Liver (tissue), 9 donors: ENCODE results near the gene OR11H7. TPM values are rescaled to one million over a fixed set of nuclear protein-coding genes. Genes with fewer than 3 reads are reported as not detected.

Source experiments
- DNase-seq: peaks from one replicate; pipeline ENCODE4 v3.0.0-alpha.2; 2017; ENCODE audit warnings: low spot score
- H3K27ac ChIP-seq, 2 donors: one replicate each; pipeline ENCODE4 v1.7.0; 2013; ENCODE audit warnings: inconsistent platforms in 2 of 2, low read length in 2 of 2, control low read depth in 1 of 2, low read depth in 1 of 2, mild to moderate bottlenecking in 1 of 2
- H3K27me3 ChIP-seq, 4 donors: one replicate each; pipeline versions ENCODE4 v1.6.1 to v1.7.0; 2013; ENCODE audit warnings: low read length in 3 of 4, inconsistent platforms in 1 of 4, mild to moderate bottlenecking in 1 of 4, moderate library complexity in 1 of 4; ENCODE audit not compliant: control insufficient read depth in 4 of 4, insufficient read depth in 4 of 4
- H3K36me3 ChIP-seq, 4 donors: one replicate each; pipeline versions ENCODE4 v1.6.1 to v1.7.0; 2013; ENCODE audit warnings: low read length in 3 of 4, mild to moderate bottlenecking in 3 of 4, low read depth in 1 of 4, moderate library complexity in 1 of 4; ENCODE audit not compliant: control insufficient read depth in 4 of 4, insufficient read depth in 3 of 4
- H3K4me1 ChIP-seq, 4 donors: one replicate each; pipeline versions ENCODE4 v1.6.1 to v1.7.0; 2013; ENCODE audit warnings: low read length in 3 of 4, mild to moderate bottlenecking in 3 of 4, moderate library complexity in 1 of 4; ENCODE audit not compliant: control insufficient read depth in 4 of 4, insufficient read depth in 4 of 4
- H3K4me3 ChIP-seq, 3 donors: one replicate each; pipeline versions ENCODE4 v1.6.1 to v1.7.0; 2013; ENCODE audit warnings: low read length in 3 of 3, control low read depth in 1 of 3, low read depth in 1 of 3, mild to moderate bottlenecking in 1 of 3
- H3K9ac ChIP-seq, 2 donors: one replicate each; pipeline ENCODE4 v1.7.0; 2013; ENCODE audit warnings: low read length in 2 of 2, mild to moderate bottlenecking in 2 of 2, moderate library complexity in 2 of 2, control low read depth in 1 of 2, low read depth in 1 of 2
- H3K9me3 ChIP-seq, 4 donors: one replicate each; pipeline versions ENCODE4 v1.6.1 to v1.7.0; 2013; ENCODE audit warnings: low read length in 3 of 4; ENCODE audit not compliant: control insufficient read depth in 4 of 4
- ATF3 ChIP-seq: IDR thresholded peaks from 2 replicates; pipeline ENCODE4 v1.6.1; 2016; ENCODE audit warnings: antibody characterized with exemption
- CTCF ChIP-seq: fragments of 150-350 bp; IDR thresholded peaks from 2 replicates; pipeline ENCODE4 v1.5.1; 2017; ENCODE audit warnings: improper control_type of control experiment, low read depth, low read length; ENCODE audit not compliant: missing input control
- GABPA ChIP-seq, 2 donors: IDR thresholded peaks in 1 of 2; conservative IDR thresholded peaks in 1 of 2; 2 replicates each; pipeline ENCODE4 v1.6.1; 2016; ENCODE audit warnings: antibody characterized with exemption in 2 of 2, mild to moderate bottlenecking in 1 of 2, moderate library complexity in 1 of 2
- HNF4A ChIP-seq, 2 donors: conservative IDR thresholded peaks; 2 replicates each; pipeline ENCODE4 v1.6.1; 2016; ENCODE audit warnings: antibody characterized with exemption in 2 of 2, mild to moderate bottlenecking in 2 of 2
- HNF4G ChIP-seq: IDR thresholded peaks from 2 replicates; pipeline ENCODE4 v1.6.1; 2016; ENCODE audit warnings: antibody characterized with exemption
- JUND ChIP-seq, 2 donors: IDR thresholded peaks; 2 replicates each; pipeline ENCODE4 v1.6.1; 2016; ENCODE audit warnings: antibody characterized with exemption in 2 of 2
- MAX ChIP-seq: IDR thresholded peaks from 2 replicates; pipeline ENCODE4 v1.6.1; 2016; ENCODE audit warnings: antibody characterized with exemption
- RAD21 ChIP-seq, 2 donors: IDR thresholded peaks; 2 replicates each; pipeline ENCODE4 v1.6.1; 2016; ENCODE audit warnings: antibody characterized with exemption in 2 of 2, mild to moderate bottlenecking in 2 of 2
- REST ChIP-seq: IDR thresholded peaks from 2 replicates; pipeline ENCODE4 v1.6.1; 2016; ENCODE audit warnings: antibody characterized with exemption, mild to moderate bottlenecking
- RXRA ChIP-seq, 2 donors: IDR thresholded peaks; 2 replicates each; pipeline ENCODE4 v1.6.1; 2017 to 2018; ENCODE audit warnings: antibody characterized with exemption in 2 of 2, mild to moderate bottlenecking in 1 of 2
- SP1 ChIP-seq: IDR thresholded peaks from 2 replicates; pipeline ENCODE4 v1.6.1; 2018; ENCODE audit warnings: antibody characterized with exemption, mild to moderate bottlenecking
- TAF1 ChIP-seq: conservative IDR thresholded peaks from 2 replicates; pipeline ENCODE4 v1.6.1; 2016; ENCODE audit warnings: antibody characterized with exemption, mild to moderate bottlenecking
- YY1 ChIP-seq: IDR thresholded peaks from 2 replicates; pipeline ENCODE4 v1.6.1; 2016; ENCODE audit warnings: antibody characterized with exemption, mild to moderate bottlenecking
- ZBTB33 ChIP-seq: IDR thresholded peaks from 2 replicates; pipeline ENCODE4 v1.6.1; 2016; ENCODE audit warnings: antibody characterized with exemption
- WGBS: extraction: QIAGEN DNeasy Blood & Tissue Kit; methylation state at CpG from one replicate; pipeline ENCODE4 v1.1.7; 2013; 5-methylcytosine and 5-hydroxymethylcytosine counted together
- polyA plus RNA-seq, 2 donors: library from polyadenylated mRNA; stranded (reverse) in 1 of 2; unstranded in 1 of 2; fragments of 200-250 nt in 1 of 2; fragments of >200 nt in 1 of 2; fragmentation: Nextera tagmentation in 1 of 2; extraction: Ambion mirVana in 1 of 2; gene quantifications; one replicate each; pipeline versions ENCODE4 v1.2.1 to v1.2.3, GENCODE V29; 2013 to 2015
- total RNA-seq, 2 donors: library from RNA; depleted of rRNA; stranded (reverse); fragments of >200 nt; gene quantifications; one replicate each; pipeline ENCODE4 v1.2.3, GENCODE V29; 2014
- donor health status: healthy.
- donor health status: healthy.
- donor health status: healthy.
- donor health status: healthy.
- donor health status: healthy.

The OR11H7 gene
- total and polyA plus RNA-seq, 4 donors = not detected

- no peak overlapping the region for H3K9ac ChIP-seq
- H3K9me3 ChIP-seq = peaks cover 0 to 4% (median 0%) of the 10 kb centered on the region in 4 donors
- H3K4me1 ChIP-seq = no peaks in the 10 kb centered on the region
- no peak overlapping the region for H3K27ac ChIP-seq
- H3K27me3 ChIP-seq = no peaks in the 10 kb centered on the region
- TF ChIP-seq GABPA (IDR thresholded peaks at IDR 0.05 in 1 of 2, conservative IDR thresholded peaks at IDR 0.05 in 1 of 2) = no peak
- no peak for TF ChIP-seq RXRA (IDR thresholded peaks at IDR 0.05)
- TF ChIP-seq ATF3 = no peak
- TF ChIP-seq HNF4A (conservative IDR thresholded peaks at IDR 0.05) = no peak
- no peak for TF ChIP-seq RAD21 (IDR thresholded peaks at IDR 0.05)
- no peak for TF ChIP-seq TAF1
- DNase-seq = no peak
- H3K4me3 ChIP-seq = no peak overlapping the region
- 98% methylated on average over 2 of the region's 2 CpGs for WGBS
- peaks cover 0 to 3% (median 0%) of the 10 kb centered on the region in 4 donors for H3K36me3 ChIP-seq
These were observed 45.3 kb downstream of the OR11H7 start for GRCh38 chr14:20274062-20274461.

- Histone ChIP-seq H3K4me3 (no peak overlapping the region), H3K9ac (no peak overlapping the region), H3K27ac (no peak overlapping the region), H3K27me3 (no peaks in the 10 kb centered on the region), H3K4me1 (no peaks in the 10 kb centered on the region), H3K36me3 (peaks cover 0 to 3% (median 0%) of the 10 kb centered on the region in 4 donors), H3K9me3 (peaks cover 0 to 4% (median 0%) of the 10 kb centered on the region in 4 donors)
- 97% methylated on average over 2 of the region's 2 CpGs for WGBS
- TF ChIP-seq YY1 = no peak
- TF ChIP-seq REST = no peak
- no peak for TF ChIP-seq HNF4G
- no peak for TF ChIP-seq SP1
- no peak for TF ChIP-seq JUND (IDR thresholded peaks at IDR 0.05)
- TF ChIP-seq ZBTB33 = no peak
- DNase-seq = no peak
These were observed 48.6 kb downstream of the OR11H7 start for GRCh38 chr14:20277409-20277808.

- Histone ChIP-seq H3K9ac (no peak overlapping the region), H3K4me1 (no peaks in the 10 kb centered on the region), H3K9me3 (peaks cover 0 to 4% (median 0%) of the 10 kb centered on the region in 4 donors), H3K27me3 (no peaks in the 10 kb centered on the region), H3K4me3 (no peak overlapping the region), H3K36me3 (peaks cover 0 to 3% (median 0%) of the 10 kb centered on the region in 4 donors), H3K27ac (no peak overlapping the region)
- no peak for DNase-seq
- TF ChIP-seq REST (no peak), GABPA (IDR thresholded peaks at IDR 0.05 in 1 of 2, conservative IDR thresholded peaks at IDR 0.05 in 1 of 2) (no peak), MAX (no peak), RAD21 (IDR thresholded peaks at IDR 0.05) (no peak), CTCF (no peak)
- WGBS = 67% methylated on average over 1 of the region's 1 CpG
These were observed 49.6 kb downstream of the OR11H7 start for GRCh38 chr14:20278414-20278813.
